Measurements from ENCODE around the gene TNC. TPM values are rescaled to one million over a fixed set of nuclear protein-coding genes. Genes with fewer than 3 reads are reported as not detected.
"Not testable (repeated sequence)": the region's sequence is repeated elsewhere in the genome, so short reads cannot be mapped to it uniquely, and the experiment has no call there.

Gene TNC
- total RNA-seq, 1 experiment from 2014 or later: 151 TPM

- no peak for DNase-seq (ENCODE audit: low read depth)
Observed at GRCh38 chr9:115135821-115136778, 18.1 kb upstream of the TNC start.

DNA sequence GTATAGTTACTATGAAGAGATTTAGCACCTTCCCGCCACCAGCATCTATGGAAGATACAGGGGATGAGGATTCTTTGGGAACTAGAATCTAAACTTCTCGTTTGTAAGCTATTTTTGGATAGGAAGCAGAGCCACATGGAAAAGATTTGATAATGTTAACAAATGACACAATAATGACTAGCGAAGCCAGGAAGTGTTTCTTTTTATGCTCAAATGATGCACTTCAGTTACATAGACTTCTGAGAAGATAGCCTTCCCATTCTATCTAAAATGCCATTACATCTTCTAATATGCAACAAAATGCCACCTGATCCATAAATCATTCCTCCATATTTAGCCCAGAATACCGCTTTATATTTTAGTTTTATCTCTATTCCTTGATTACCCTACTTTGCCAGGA lies 17.0 kb upstream of the TNC start:
- no peak for DNase-seq (ENCODE audit: low read depth)

GRCh38 chr9:115133649-115134048 lies 15.7 kb upstream of the TNC start:
- peak; percentile 81 for DNase-seq (ENCODE audit: low read depth)

- no peak for DNase-seq (ENCODE audit: low read depth)
Observed at GRCh38 chr9:115132648-115133047, 14.7 kb upstream of the TNC start.

GRCh38 chr9:115130176-115130575 lies 12.2 kb upstream of the TNC start:
- DNase-seq (ENCODE audit: low read depth): no peak

DNA sequence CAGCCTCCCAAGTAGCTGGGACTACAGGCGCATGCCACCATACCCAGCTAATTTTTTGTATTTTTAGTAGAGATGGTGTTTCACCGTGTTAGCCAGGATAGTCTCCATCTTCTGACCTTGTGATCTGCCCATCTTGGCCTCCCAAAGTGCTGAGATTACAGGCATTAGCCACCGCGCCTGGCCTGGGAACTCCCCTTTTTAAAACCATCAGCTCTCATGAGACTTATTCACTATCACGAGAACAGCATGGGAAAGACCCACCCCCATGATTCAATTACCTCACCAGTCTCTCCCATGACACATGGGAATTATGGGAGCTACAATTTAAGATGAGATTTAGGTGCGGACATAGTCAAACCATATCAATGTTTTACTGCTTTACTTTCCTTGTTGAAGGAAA lies 10.8 kb upstream of the TNC start:
- DNase-seq (ENCODE audit: low read depth): not testable (repeated sequence)

DNA sequence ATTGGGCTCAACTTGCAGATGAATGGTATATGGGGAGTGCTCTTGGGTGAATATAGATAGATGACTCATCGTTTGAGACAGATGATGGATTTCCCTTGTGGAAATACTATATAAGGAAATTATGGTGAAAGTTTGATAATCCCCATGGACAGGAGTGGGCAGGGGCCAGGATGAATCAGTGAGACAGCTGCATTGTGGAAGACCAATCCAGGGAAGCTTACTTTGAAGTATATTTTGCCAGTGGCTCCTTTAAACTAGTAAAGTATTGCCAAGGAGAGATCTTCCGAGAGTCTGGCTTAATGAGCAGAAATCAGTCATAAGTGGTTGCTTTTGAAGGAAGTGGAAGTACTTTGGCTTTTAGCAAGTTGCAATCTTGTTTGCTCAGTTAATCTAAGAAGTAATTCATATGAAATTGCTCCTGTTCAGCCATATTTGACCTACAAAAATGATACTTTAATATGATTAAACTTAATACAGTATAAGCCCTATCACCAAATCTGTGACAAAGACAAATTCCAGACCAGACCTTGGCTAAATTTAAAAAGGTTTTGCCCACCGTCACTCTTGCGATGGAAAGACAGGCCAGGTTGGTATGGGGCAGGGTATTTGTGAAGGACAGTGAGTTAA lies 9.3 kb upstream of the TNC start:
- DNase-seq (ENCODE audit: low read depth): peak; percentile 60

DNA sequence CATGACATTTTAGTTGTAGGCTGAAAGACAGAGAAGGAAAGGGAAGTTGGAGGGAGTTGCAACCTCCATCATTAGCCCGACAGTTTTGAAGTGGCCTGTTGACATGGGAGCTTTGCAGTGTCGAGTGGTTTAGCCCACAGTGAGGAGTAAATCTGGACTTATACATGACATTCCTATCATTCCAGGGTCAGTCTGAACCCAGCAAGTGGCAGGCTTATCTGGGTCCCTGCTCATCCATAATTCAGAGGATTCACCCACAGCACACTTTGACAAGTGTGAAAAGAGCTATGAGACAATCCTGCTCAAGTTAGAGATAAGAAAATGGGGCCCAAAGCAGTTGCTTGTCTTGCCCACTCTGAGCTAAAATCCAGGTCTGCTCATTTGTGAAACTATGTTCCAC lies 8.4 kb upstream of the TNC start:
- no peak for DNase-seq (ENCODE audit: low read depth)

DNA sequence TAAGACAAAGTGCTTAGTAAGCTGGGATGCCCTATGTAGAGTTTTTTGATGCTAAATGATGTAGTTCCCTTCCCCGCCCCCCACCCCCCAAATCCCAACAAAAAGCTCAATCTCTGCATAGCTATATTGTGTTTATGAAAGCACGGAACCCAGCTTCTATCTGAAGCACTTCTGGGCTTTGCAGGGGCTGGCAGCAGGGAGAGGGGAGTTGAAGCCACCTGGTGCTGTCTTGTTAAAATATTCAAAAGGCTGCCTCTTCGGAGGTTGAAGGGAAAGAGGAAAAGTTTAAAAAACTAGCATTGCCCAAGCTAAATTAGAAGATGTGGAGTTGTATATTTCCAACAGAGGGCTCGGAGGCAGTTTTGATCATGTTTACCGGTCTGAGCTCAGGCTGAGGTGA lies 5.0 kb upstream of the TNC start:
- no peak for DNase-seq (ENCODE audit: low read depth)

GRCh38 chr9:115121181-115121580 lies 3.2 kb upstream of the TNC start:
- DNase-seq (ENCODE audit: low read depth): peak; percentile 96

DNA sequence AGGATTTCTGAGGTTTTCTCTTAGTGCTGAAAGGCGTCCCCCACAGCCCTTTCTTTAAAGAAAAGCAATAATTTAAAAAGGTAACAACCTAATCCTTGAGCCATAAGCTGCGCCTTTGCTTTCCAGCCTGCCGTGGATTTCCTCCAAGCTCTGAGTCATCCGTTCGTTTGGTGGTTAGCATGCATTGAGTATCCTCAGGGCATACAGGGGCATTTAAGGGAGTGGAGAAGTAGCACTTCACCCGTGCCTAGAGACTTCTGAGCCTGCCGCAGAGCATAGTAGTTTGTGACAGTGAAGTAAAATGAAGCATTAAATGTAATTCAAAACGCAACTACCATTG lies 892 bp upstream of the TNC start:
- DNase-seq (ENCODE audit: low read depth): peak; percentile 99

DNA sequence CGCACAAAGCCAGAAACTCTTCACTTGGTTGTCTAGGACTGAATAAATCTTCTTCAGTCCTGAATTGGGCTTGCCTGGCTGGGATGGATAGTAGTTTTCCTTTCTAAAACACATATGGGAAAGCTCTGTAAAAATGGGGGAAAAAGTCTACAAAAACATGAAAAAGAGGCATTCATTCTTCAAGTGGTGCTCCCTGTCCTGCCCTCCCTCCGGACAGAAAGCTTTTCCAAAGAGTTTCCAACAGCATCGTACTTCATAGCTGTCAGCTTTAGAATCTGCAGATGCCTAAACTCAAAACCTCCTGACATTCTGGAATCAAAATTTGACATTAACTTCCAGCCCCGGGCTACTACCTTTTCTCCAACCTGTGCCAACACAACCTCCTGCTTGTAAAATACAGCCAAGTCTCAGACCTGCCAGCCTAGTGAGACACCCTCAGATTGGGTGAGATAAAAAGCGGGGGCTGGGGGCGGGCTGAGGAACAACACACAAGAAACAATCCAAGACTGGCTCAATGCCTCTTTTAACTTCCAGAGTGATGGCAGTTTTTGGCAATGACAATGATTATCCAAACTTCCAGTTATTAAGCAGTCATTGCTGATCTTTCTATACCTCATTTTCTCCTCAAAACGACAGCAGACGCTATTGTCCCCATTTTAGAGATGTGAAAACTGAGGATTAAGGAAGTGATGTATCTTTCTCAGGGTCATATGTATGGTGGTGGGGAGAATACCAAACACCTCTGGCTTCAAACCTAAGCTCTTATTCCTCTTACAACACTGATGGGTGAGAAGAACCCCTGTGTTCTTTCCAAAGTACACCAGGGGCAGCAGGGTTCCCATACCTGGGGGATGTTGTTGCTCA lies 1.3 kb downstream of the TNC start:
- peak; percentile 66 for DNase-seq (ENCODE audit: low read depth)

DNA sequence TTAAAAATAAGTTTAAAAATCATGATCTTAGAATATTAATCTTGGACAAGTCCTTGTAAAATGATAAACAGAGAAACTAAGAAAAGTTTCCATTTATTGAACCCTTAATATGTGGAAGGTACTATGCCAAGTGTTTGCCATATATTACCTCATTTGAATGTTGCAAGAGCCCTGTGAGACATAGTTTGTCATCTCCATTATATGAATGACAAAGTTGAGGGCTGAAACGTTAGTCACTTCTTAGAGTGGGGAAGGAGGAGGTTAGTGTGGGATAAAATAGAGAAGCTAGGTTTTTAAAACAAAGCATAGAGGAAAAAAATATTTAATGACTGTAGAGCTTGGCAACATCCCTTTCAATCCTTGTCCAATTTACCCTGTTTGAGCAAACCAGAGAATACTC lies 2.0 kb downstream of the TNC start:
- peak; percentile 89 for DNase-seq (ENCODE audit: low read depth)

DNA sequence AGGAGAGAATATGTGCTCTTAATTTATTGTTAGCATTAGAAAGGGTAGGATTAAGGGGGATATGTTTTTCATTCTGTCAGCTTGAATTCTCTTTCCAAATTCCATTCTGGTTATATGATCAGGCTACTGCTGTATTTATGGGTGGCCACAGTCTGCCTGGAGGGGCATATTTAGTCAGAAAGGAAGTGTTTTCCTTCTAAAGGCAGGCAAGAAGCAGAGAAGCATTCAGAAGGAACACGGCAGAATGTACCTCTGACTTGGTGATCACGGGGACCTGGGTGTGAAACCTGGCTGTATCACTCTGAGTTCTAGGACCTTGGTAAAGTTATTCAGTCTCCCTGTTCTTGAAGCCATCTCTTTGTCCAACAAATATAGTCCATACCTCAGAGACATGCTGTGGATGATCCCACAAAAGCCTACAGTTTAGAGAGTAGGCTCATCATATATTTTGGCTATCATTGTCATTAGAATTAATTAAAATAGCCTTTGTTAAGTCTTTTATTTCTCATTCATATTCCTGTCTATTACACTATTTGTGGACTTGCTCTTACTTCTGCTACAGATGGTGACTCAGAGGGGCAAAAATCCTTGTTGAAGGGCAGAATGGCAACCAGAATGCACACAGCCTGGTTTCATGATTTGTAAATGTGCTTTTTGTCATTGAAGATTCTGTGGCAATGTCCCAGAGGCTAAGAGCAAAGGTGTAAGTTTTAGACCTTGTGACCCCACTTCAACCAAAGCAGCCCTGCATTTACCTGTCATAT lies 2.7 kb downstream of the TNC start:
- peak; percentile 83 for DNase-seq (ENCODE audit: low read depth)

GRCh38 chr9:115114546-115114945 lies 3.4 kb downstream of the TNC start:
- peak; percentile 46 for DNase-seq (ENCODE audit: low read depth)

- DNase-seq (ENCODE audit: low read depth): no peak
Observed at GRCh38 chr9:115114084-115114483, 3.9 kb downstream of the TNC start.

DNA sequence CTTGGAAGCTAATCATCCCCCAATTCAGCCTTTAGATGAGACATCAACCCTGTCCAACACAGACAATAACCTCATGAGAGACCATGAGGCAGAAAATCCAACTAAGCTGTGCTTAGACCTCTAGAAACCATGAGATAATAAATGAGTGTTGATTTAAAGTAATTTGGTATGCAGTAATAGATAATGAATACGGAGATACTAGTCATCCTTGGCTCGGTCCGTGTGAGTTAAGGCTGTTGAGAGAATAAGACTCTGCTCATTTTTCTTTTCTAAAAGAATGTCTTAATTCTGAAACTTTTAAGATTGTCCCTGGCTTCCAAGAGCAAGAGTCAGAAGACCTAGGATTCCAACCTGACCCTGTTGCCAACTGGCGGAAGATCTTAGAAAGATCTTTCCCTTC lies 6.1 kb downstream of the TNC start:
- no peak for DNase-seq (ENCODE audit: low read depth)

- peak; percentile 86 for DNase-seq (ENCODE audit: low read depth)
Observed at GRCh38 chr9:115109486-115109885, 8.5 kb downstream of the TNC start.

GRCh38 chr9:115107701-115108100 lies 10.3 kb downstream of the TNC start:
- DNase-seq (ENCODE audit: low read depth): peak; percentile 84

DNA sequence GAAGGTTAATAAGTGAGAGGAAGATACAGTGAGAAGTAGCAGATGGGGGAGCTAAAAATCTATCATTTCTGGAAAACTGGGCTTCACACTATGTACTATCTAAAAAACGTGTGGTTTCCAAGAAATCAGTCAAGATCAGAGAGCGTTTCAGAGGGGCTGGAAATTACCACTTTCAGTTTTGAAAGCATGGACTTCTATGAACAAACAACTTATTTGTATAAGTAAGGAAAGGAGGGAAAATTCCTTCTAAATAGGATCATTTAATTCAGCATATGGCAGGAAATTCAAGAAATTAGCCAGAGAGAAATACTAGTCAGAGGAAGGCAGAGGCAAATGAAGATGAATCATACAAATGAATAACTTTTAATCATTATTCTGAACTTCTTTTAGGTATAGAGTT lies 11.3 kb downstream of the TNC start:
- peak; percentile 50 for DNase-seq (ENCODE audit: low read depth)

- DNase-seq (ENCODE audit: low read depth): peak; percentile 44
Observed at GRCh38 chr9:115106001-115106400, 12.0 kb downstream of the TNC start.

- DNase-seq (ENCODE audit: low read depth): peak; percentile 74
Observed at GRCh38 chr9:115104908-115105307, 13.0 kb downstream of the TNC start.

All from M059J (cell line).